Calu3 (cell line): ENCODE measurements around the gene CSF1R. TPM values are rescaled to one million over a fixed set of nuclear protein-coding genes. Genes with fewer than 3 reads are reported as not detected.

Experiments
- BruUV-seq: library from RNA; stranded (reverse); fragments of 400-500 nt; replicated peaks from 2 replicates; lab custom pipeline; 2021; lab: Mats Ljungman, UMichigan
- CTCF ChIA-PET: fragments of 300-600 bp; sonication (Branson Sonifier 250); formaldehyde crosslinking; loops from one replicate; lab custom pipeline; 2022; ENCODE audit warnings: antibody characterized with exemption; lab: Charles Lee
- DNase-seq: peaks from one replicate; pipeline ENCODE4 v3.0.0; 2022
- H3K27ac Mint-ChIP-seq: one replicate; pipeline ENCODE4 v1.8.0; 2022; ENCODE audit warnings: mixed read lengths; ENCODE audit not compliant: unreplicated experiment
- H3K27me3 Mint-ChIP-seq: one replicate; pipeline ENCODE4 v1.8.0; 2022; ENCODE audit warnings: mixed read lengths; ENCODE audit not compliant: unreplicated experiment
- H3K36me3 Mint-ChIP-seq: one replicate; pipeline ENCODE4 v1.8.0; 2022; ENCODE audit warnings: mild to moderate bottlenecking, moderate library complexity, mixed read lengths; ENCODE audit not compliant: insufficient read depth, unreplicated experiment
- H3K4me1 Mint-ChIP-seq: one replicate; pipeline ENCODE4 v1.8.0; 2022; ENCODE audit warnings: mild to moderate bottlenecking, low read depth, mixed read lengths; ENCODE audit not compliant: unreplicated experiment
- H3K4me3 Mint-ChIP-seq: one replicate; pipeline ENCODE4 v1.8.0; 2022; ENCODE audit warnings: mild to moderate bottlenecking, low read depth, moderate library complexity, mixed read lengths; ENCODE audit not compliant: unreplicated experiment
- H3K9me3 Mint-ChIP-seq: one replicate; pipeline ENCODE4 v1.8.0; 2022; ENCODE audit warnings: low read depth, mixed read lengths; ENCODE audit not compliant: unreplicated experiment
- intact Hi-C: fragments of 100-400 bp; cut with micrococcal nuclease; formaldehyde crosslinking; loops from one replicate; pipeline ENCODE4 v1.10.0; 2022; ENCODE audit not compliant: unreplicated experiment
- total RNA-seq: library from RNA; stranded (reverse); gene quantifications from 2 replicates; pipeline ENCODE4 v1.2.3, GENCODE V29; 2022
- TF ChIP-seq, protein P1 (sequence below): fragments of 200-600 bp; IDR thresholded peaks from one replicate; pipeline ENCODE4 v1.8.0; 2022; ENCODE audit warnings: antibody characterized with exemption; ENCODE audit not compliant: unreplicated experiment

The CSF1R gene
- total RNA-seq, 1 experiment from 2014 or later: not detected

DNA sequence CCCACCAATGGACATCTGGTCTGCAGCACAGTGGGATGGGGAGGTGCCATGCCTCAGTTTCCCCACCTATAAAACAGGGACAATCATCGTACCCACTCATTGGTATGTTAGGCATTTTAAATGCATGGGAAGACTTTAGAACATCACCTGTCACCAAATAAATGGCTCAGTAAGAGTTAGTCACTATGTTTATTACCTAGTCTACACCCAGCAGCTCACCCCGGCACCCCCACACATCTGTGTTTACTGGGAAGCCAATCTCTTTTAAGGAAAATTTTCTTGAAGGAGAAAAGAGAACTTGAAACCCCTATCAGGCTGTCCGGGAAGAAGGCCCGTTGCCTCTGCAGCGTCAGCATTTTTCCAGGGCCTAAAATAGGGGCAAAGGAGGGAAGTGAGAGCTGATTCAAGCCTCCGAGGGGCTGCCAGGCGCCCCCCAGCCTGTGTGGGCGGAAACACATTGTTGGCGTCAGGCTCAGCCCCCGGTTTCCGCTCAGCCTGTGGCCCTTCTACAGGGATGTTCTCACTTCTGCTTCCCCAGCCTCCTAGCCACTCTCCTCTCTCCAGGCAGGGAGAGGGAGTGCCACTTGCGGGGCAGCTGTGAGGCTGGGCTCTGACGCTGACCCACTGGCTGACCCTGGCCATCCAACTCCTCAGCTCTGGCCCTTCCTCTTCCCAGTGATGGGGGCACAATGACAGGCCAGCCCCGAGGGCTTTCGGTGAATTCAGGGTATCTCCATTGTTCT is 4.6 kb downstream of the CSF1R start:
- intact Hi-C loops: no loop called here
- TF ChIP-seq, protein P1, sequence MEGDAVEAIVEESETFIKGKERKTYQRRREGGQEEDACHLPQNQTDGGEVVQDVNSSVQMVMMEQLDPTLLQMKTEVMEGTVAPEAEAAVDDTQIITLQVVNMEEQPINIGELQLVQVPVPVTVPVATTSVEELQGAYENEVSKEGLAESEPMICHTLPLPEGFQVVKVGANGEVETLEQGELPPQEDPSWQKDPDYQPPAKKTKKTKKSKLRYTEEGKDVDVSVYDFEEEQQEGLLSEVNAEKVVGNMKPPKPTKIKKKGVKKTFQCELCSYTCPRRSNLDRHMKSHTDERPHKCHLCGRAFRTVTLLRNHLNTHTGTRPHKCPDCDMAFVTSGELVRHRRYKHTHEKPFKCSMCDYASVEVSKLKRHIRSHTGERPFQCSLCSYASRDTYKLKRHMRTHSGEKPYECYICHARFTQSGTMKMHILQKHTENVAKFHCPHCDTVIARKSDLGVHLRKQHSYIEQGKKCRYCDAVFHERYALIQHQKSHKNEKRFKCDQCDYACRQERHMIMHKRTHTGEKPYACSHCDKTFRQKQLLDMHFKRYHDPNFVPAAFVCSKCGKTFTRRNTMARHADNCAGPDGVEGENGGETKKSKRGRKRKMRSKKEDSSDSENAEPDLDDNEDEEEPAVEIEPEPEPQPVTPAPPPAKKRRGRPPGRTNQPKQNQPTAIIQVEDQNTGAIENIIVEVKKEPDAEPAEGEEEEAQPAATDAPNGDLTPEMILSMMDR: no peak
- H3K9me3 Mint-ChIP-seq: no peaks in the 10 kb centered on the region
- H3K36me3 Mint-ChIP-seq: no peaks in the 10 kb centered on the region
- H3K4me3 Mint-ChIP-seq: no peak overlapping the region
- H3K4me1 Mint-ChIP-seq: no peaks in the 10 kb centered on the region
- no TSS peak for BruUV-seq
- H3K27ac Mint-ChIP-seq: no peak overlapping the region
- DNase-seq: no peak
- CTCF ChIA-PET: no interaction called here
- H3K27me3 Mint-ChIP-seq: peaks cover 21% of the 10 kb centered on the region

DNA sequence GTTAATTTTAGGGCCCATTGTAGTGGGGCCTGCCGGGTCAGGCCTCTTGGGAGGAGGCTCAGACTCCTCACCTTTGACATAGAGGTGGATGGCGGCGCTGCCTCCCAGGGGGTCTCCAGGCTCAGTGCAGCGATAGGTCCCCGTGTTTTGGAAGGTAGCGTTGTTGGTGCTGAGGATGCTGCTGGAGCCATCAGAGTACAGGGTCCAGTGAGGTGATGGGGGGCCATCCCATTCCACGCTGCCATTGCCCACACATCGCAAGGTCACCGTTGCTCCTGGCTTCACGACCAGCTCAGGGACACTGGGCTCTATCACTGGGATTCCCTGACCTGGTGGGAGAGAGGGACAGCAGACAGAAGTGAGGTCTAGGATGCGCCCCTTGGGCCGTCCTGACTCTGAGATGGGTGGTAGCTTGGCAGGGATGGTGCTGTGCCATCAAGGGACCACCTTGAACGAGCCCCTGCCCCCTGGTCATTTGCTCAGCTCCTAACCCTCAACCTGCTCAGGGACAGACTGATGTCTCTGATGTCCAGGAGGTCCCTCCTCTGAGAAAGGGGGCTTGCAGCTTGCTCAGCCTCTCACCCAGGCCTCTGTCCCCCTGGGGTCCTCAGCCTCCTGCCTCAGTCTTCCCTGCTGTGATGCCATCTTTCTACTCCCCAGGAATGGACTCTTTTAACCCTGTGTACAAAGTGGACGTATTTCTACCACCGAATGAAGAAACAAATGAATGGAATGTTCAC is 5.5 kb downstream of the CSF1R start:
- intact Hi-C loops: no loop called here
- Mint-ChIP-seq H3K9me3 (no peaks in the 10 kb centered on the region), H3K36me3 (no peaks in the 10 kb centered on the region), H3K4me3 (no peak overlapping the region), H3K27ac (no peak overlapping the region), H3K27me3 (peaks cover 13% of the 10 kb centered on the region), H3K4me1 (no peaks in the 10 kb centered on the region)
- no peak for DNase-seq
- TF ChIP-seq, protein P1: no peak
- CTCF ChIA-PET: no interaction called here
- no TSS peak for BruUV-seq

DNA sequence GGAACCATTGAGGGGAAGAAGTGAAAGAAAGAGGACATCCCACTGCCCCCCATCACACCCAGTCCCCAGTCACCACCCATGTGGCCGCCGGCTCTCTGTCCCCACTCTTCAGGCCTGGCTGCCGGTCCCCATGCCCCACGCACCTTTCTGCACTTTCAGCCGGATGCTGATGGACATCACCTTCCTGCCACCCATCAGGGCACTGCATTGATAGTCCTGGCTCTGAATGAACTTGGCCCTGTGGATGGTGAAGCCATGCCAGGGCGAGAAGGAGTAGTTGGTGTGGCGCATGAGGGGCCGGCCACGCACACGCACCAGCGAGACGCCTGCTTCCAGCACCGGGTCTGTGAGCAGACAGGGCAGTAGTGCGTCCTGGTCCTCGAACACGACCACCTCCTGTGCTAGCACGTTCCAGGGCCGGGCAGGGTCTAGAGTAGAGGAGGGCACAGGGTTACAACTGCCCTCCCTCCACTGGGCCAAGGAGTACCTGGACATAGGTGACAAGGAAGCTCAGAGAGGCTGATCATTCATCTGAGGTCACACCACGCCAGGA is 6.4 kb downstream of the CSF1R start:
- no TSS peak for BruUV-seq
- Mint-ChIP-seq H3K27me3 (peaks cover 4% of the 10 kb centered on the region), H3K4me1 (no peaks in the 10 kb centered on the region), H3K27ac (no peak overlapping the region), H3K9me3 (no peaks in the 10 kb centered on the region), H3K36me3 (no peaks in the 10 kb centered on the region), H3K4me3 (no peak overlapping the region)
- no peak for DNase-seq
- CTCF ChIA-PET: no interaction called here
- TF ChIP-seq, protein P1: no peak
- intact Hi-C loops: no loop called here

DNA sequence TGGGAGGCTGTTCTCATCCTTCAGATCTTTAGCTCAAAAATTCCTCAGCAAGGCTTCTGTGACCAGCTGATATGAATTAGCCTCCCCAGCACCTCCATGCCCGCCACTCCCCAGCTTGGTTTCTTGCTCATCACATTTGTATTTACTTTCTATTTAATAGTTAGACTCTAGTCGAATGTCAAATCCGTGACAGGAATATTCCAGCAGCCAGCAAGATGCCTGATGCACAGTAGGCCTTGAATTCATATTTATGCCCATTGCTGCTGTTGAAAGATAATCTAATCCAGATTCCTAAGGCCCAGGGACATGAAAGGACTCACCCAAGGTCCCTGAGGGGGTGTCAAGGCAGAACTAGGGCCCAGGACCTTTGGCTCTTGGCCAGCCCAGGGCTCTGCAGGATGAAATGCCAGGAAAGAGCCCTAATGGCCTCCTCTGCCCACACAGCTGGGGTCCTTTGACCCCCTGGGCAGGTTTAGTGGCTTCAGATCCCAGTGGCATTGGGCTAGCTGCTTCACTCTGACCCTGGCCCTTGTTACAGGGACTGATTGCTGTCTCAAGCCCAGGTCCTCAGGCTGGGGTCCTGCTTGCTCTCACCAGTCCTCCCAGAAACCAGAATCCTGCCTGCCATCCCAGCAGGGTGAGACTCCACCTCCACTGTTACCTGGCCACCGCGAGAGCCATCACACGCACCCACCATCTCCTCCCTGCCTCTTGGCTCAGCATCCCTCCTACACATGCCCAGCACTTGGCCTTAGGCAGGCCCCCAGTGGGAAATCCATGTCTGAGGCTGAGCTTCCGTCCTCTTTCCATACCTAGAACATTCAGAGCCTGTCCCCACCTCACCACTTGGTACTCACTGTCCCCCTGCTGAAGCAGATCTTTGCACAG is 7.3 kb downstream of the CSF1R start:
- CTCF ChIA-PET: interaction anchor here (0.7 kb wide), 1 partner anchor 1595 kb away, joined by 3 read pairs; no protein-coding TSS in a partner anchor
- TF ChIP-seq, protein P1: no peak
- no peaks in the 10 kb centered on the region for H3K4me1 Mint-ChIP-seq
- DNase-seq: no peak
- BruUV-seq: no TSS peak
- no peak overlapping the region for H3K27ac Mint-ChIP-seq
- H3K9me3 Mint-ChIP-seq: no peaks in the 10 kb centered on the region
- no peaks in the 10 kb centered on the region for H3K27me3 Mint-ChIP-seq
- no peak overlapping the region for H3K4me3 Mint-ChIP-seq
- intact Hi-C loops: no loop called here
- H3K36me3 Mint-ChIP-seq: no peaks in the 10 kb centered on the region
